ENCODE results near the gene FCHO1. TPM values are rescaled to one million over a fixed set of nuclear protein-coding genes. Genes with fewer than 3 reads are reported as not detected.

The FCHO1 gene
- total RNA-seq, 1 donor from 2014 or later = 7.4 TPM

GRCh38 chr19:17753976-17754375, 2.7 kb downstream of the FCHO1 start:
- TF ChIP-seq CTCF (IDR thresholded peaks at IDR 0.05) = no peak
- H3K27me3 ChIP-seq = no peaks in the 10 kb centered on the region
- H3K27ac ChIP-seq = no peak overlapping the region
- H3K4me1 ChIP-seq = peaks cover 5% of the 10 kb centered on the region
- no peaks in the 10 kb centered on the region for H3K9me3 ChIP-seq
- DNase-seq (no peak), ATAC-seq (no peak)
- no peaks in the 10 kb centered on the region for H3K36me3 ChIP-seq
- no peak overlapping the region for H3K4me3 ChIP-seq
- intact Hi-C loops (cut with DNase I) = no loop called here

GRCh38 chr19:17754634-17755442, 3.6 kb downstream of the FCHO1 start:
- no peak for ATAC-seq
- Histone ChIP-seq H3K4me3 (no peak overlapping the region), H3K9me3 (no peaks in the 10 kb centered on the region), H3K36me3 (no peaks in the 10 kb centered on the region), H3K4me1 (peaks cover 3% of the 10 kb centered on the region), H3K27me3 (no peaks in the 10 kb centered on the region), H3K27ac (no peak overlapping the region)
- TF ChIP-seq CTCF (IDR thresholded peaks at IDR 0.05) = no peak
- intact Hi-C loops (cut with DNase I) = no loop called here
- DNase-seq = no peak

- TF ChIP-seq CTCF (IDR thresholded peaks at IDR 0.05) = no peak
- Histone ChIP-seq H3K4me1 (no peaks in the 10 kb centered on the region), H3K36me3 (no peaks in the 10 kb centered on the region), H3K9me3 (no peaks in the 10 kb centered on the region), H3K27me3 (no peaks in the 10 kb centered on the region), H3K27ac (no peak overlapping the region), H3K4me3 (no peak overlapping the region)
- intact Hi-C loops (cut with DNase I) = no loop called here
- ATAC-seq (no peak), DNase-seq (no peak)
Observed at GRCh38 chr19:17755443-17755890, 4.2 kb downstream of the FCHO1 start.

- DNase-seq (no peak), ATAC-seq (no peak)
- H3K4me3 ChIP-seq = no peak overlapping the region
- no peak overlapping the region for H3K27ac ChIP-seq
- intact Hi-C loops (cut with DNase I) = no loop called here
- H3K36me3 ChIP-seq = no peaks in the 10 kb centered on the region
- H3K27me3 ChIP-seq = no peaks in the 10 kb centered on the region
- TF ChIP-seq CTCF (IDR thresholded peaks at IDR 0.05) = no peak
- no peaks in the 10 kb centered on the region for H3K9me3 ChIP-seq
- no peaks in the 10 kb centered on the region for H3K4me1 ChIP-seq
Observed at GRCh38 chr19:17755977-17756670, 4.8 kb downstream of the FCHO1 start.

- ATAC-seq (peak; percentile 64), DNase-seq (no peak)
- no peaks in the 10 kb centered on the region for H3K36me3 ChIP-seq
- no peak for TF ChIP-seq CTCF (IDR thresholded peaks at IDR 0.05)
- no peaks in the 10 kb centered on the region for H3K4me1 ChIP-seq
- H3K4me3 ChIP-seq = no peak overlapping the region
- no peaks in the 10 kb centered on the region for H3K27me3 ChIP-seq
- H3K27ac ChIP-seq = no peak overlapping the region
- intact Hi-C loops (cut with DNase I) = no loop called here
- H3K9me3 ChIP-seq = no peaks in the 10 kb centered on the region
Observed at GRCh38 chr19:17757125-17757524, 5.8 kb downstream of the FCHO1 start.

All from upper lobe of right lung (tissue), 1 donor.